CD4-positive, alpha-beta T cell (primary cell): Measurements from ENCODE around the gene RERE. TPM values are rescaled to one million over a fixed set of nuclear protein-coding genes. Genes with fewer than 3 reads are reported as not detected.

Experiments
- ATAC-seq: fragments of 200-7000 bp; cut with Tn5 transposase; one replicate; pipeline ENCODE4 v1.10.0; 2022; ENCODE audit warnings: mild to moderate bottlenecking; ENCODE audit not compliant: poor library complexity
- CTCF ChIA-PET: fragments of 350-600 bp; sonication (Branson Sonifier 250); formaldehyde crosslinking; loops from one replicate; lab custom pipeline; 2021; ENCODE audit warnings: antibody characterized with exemption, inconsistent platforms; lab: Charles Lee
- POLR2A ChIA-PET: fragments of 350-600 bp; sonication (Branson Sonifier 250); formaldehyde crosslinking; loops from one replicate; lab custom pipeline; 2021; ENCODE audit warnings: antibody characterized with exemption, inconsistent platforms; lab: Charles Lee
- DNase-seq, 14 experiments: peaks; one replicate each; pipeline ENCODE4 v3.0.0-alpha.2; 2013 to 2020; ENCODE audit warnings: mixed read lengths in 2 of 14
- H3K27ac ChIP-seq, 2 donors: one replicate each; pipeline versions ENCODE4 v1.5.1 to v1.7.0; 2013; ENCODE audit warnings: low read length in 2 of 2, low read depth in 1 of 2, mild to moderate bottlenecking in 1 of 2
- H3K27me3 ChIP-seq, 2 experiments: 1 replicate in 1 of 2; 2 replicates in 1 of 2; pipeline versions ENCODE4 v1.6.1 to v1.7.0; 2013; ENCODE audit warnings: low read length in 2 of 2, control low read depth in 1 of 2, mild to moderate bottlenecking in 1 of 2, moderate library complexity in 1 of 2; ENCODE audit not compliant: insufficient read depth in 2 of 2, control insufficient read depth in 1 of 2
- H3K36me3 ChIP-seq: one replicate; pipeline ENCODE4 v1.6.1; 2013; ENCODE audit warnings: low read length, control low read depth; ENCODE audit not compliant: insufficient read depth
- H3K4me1 ChIP-seq: one replicate; pipeline ENCODE4 v1.6.1; 2013; ENCODE audit warnings: low read length, control low read depth; ENCODE audit not compliant: insufficient read depth
- H3K4me3 ChIP-seq: one replicate; pipeline ENCODE4 v1.5.1; 2013; ENCODE audit warnings: mild to moderate bottlenecking, low read length, moderate library complexity
- H3K9me3 ChIP-seq, 2 experiments: 1 replicate in 1 of 2; 2 replicates in 1 of 2; pipeline versions ENCODE4 v1.6.1 to v1.7.0; 2013; ENCODE audit warnings: low read length in 2 of 2, mild to moderate bottlenecking in 2 of 2, control low read depth in 1 of 2, moderate library complexity in 1 of 2; ENCODE audit not compliant: control insufficient read depth in 1 of 2, insufficient read depth in 1 of 2
- H3K27ac Mint-ChIP-seq: one replicate; pipeline ENCODE4 v1.8.0; 2020; ENCODE audit warnings: mixed read lengths
- H3K27me3 Mint-ChIP-seq: one replicate; pipeline ENCODE4 v1.8.0; 2021; ENCODE audit warnings: mixed read lengths
- H3K36me3 Mint-ChIP-seq: one replicate; pipeline ENCODE4 v1.8.0; 2021; ENCODE audit warnings: low read depth, mixed read lengths
- H3K4me1 Mint-ChIP-seq: one replicate; pipeline ENCODE4 v1.8.0; 2021; ENCODE audit warnings: low read depth, mixed read lengths
- H3K4me3 Mint-ChIP-seq: one replicate; pipeline ENCODE4 v1.8.0; 2020; ENCODE audit warnings: mild to moderate bottlenecking, mixed read lengths
- H3K9me3 Mint-ChIP-seq: one replicate; pipeline ENCODE4 v1.8.0; 2020; ENCODE audit warnings: mixed read lengths
- intact Hi-C, 2 experiments: fragments of 100-400 bp; cut with DNase I in 1 of 2; cut with micrococcal nuclease in 1 of 2; formaldehyde crosslinking; loops; one replicate each; pipeline versions ENCODE4 v1.15.1 to v1.9.0; 2023 to 2025; cut with DNase I, micrococcal nuclease
- total RNA-seq, 174 experiments: library from RNA in 2 of 174; stranded (reverse) in 2 of 174; gene quantifications; one replicate each; pipeline ENCODE4 v1.2.3 and lab custom pipeline; 2021 to 2026
- TF ChIP-seq, protein P1 (sequence below): fragments of 200-600 bp; IDR thresholded peaks from one replicate; pipeline ENCODE4 v1.8.0; 2022; ENCODE audit warnings: antibody characterized with exemption, mild to moderate bottlenecking

Gene RERE
- total RNA-seq, 2 experiments from 2014 or later, result 78.4 to 84.0 TPM

DNA sequence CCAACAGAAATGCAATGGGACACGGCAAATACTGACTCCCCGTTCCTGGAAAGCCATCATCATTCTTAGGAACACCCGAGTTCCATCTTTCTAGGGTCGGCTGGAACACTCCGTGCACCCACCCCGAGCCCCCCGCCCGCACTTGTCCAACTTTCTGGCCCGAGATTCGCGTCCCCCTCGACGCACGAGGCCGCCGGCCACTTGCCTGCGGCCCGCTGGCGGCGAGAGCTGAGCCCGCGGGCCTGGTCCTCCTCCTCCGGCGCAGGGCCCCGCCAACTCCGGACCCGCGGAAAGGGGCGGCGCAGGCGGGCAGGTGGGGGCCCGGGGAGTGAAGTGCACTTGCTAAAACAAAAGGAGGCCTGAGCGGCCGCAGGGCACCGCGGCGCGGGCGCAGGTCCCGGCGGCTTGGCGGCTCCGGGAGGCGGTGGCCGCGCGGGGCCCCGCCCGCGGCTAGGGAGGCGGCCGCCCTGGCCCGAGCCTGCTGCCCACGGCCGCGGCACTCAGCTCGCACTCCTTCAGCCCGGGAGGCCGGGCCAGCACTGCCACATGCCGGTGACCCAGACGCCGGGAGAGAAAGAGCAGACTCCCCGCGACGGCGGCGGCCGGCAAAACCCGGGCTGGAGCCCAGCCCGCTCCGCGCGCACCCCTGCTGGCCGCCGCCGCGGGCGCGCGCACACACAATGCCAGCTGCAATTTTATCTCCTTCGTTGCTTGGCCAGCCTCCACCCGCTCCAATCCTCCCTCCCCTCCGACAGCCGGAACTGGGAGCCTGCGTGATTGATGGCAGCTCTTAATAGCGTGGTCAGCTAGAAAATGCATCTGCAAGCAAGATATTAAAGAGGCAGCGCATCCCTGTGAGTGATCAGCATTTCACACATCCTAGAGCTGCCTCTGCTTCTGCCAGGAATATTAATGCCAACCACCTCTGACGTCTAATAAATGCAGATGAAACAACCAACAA, 114.3 kb downstream of the RERE start:
- Mint-ChIP-seq H3K36me3 (no peaks in the 10 kb centered on the region), H3K4me1 (peaks cover 30% of the 10 kb centered on the region), H3K27me3 (peaks cover 61% of the 10 kb centered on the region), H3K9me3 (no peaks in the 10 kb centered on the region), H3K27ac (peak overlapping the region; percentile 36), H3K4me3 (peak overlapping the region; percentile 87)
- ChIA-PET CTCF (interaction anchor here (0.9 kb wide), 1 partner anchor 133 kb away, joined by 3 read pairs; no protein-coding TSS in a partner anchor), POLR2A (interaction anchor here (0.6 to 1.5 kb wide), 5 partner anchors 9 to 178 kb away, joined by 3 to 6 read pairs (median 4); no protein-coding TSS in a partner anchor)
- peaks cover 0 to 3% of the 10 kb centered on the region in 2 experiments for H3K9me3 ChIP-seq
- no peak overlapping the region for H3K27ac ChIP-seq
- TF ChIP-seq, protein P1, sequence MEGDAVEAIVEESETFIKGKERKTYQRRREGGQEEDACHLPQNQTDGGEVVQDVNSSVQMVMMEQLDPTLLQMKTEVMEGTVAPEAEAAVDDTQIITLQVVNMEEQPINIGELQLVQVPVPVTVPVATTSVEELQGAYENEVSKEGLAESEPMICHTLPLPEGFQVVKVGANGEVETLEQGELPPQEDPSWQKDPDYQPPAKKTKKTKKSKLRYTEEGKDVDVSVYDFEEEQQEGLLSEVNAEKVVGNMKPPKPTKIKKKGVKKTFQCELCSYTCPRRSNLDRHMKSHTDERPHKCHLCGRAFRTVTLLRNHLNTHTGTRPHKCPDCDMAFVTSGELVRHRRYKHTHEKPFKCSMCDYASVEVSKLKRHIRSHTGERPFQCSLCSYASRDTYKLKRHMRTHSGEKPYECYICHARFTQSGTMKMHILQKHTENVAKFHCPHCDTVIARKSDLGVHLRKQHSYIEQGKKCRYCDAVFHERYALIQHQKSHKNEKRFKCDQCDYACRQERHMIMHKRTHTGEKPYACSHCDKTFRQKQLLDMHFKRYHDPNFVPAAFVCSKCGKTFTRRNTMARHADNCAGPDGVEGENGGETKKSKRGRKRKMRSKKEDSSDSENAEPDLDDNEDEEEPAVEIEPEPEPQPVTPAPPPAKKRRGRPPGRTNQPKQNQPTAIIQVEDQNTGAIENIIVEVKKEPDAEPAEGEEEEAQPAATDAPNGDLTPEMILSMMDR, result no peak
- H3K4me1 ChIP-seq, result peaks cover 27% of the 10 kb centered on the region
- intact Hi-C loops, result loop anchor here in 1 of 2 experiments (5.0 kb wide), 2 partner anchors 114 to 281 kb away; partner anchors contain the start of gene RERE
- ATAC-seq (no peak), DNase-seq (peak in 12 of 14 experiments; percentile 5 to 75 (median 34))
- H3K27me3 ChIP-seq, result peaks cover 27 to 36% of the 10 kb centered on the region in 2 experiments
- no peaks in the 10 kb centered on the region for H3K36me3 ChIP-seq
- H3K4me3 ChIP-seq, result peak overlapping the region; percentile 32

DNA sequence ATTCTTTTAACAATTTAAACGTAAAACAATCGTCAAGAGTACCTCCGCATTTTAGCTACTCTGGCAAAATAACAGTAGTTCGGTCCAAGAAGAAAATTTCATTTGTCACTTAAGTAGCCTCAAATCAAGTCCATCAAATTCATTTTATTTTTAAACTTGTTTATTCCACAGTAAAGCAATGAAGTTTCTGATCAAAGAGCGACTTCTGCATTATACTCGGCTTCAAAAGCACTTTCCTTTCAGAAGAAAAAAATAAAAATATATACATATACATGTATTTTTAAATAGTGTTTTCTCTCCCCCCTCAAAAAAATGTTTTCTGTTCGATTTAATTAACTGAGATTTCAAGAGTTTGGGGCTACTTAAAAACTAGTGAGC, 115.0 kb downstream of the RERE start:
- Mint-ChIP-seq H3K36me3 (no peaks in the 10 kb centered on the region), H3K4me1 (peaks cover 30% of the 10 kb centered on the region), H3K27me3 (peaks cover 59% of the 10 kb centered on the region), H3K4me3 (peak overlapping the region; percentile 64), H3K9me3 (no peaks in the 10 kb centered on the region), H3K27ac (no peak overlapping the region)
- H3K36me3 ChIP-seq, result no peaks in the 10 kb centered on the region
- intact Hi-C loops, result loop anchor here in 1 of 2 experiments (5.0 kb wide), 2 partner anchors 115 to 280 kb away; partner anchors contain the start of gene RERE
- peaks cover 0 to 3% of the 10 kb centered on the region in 2 experiments for H3K9me3 ChIP-seq
- peaks cover 27 to 36% of the 10 kb centered on the region in 2 experiments for H3K27me3 ChIP-seq
- TF ChIP-seq, protein P1, result no peak
- ATAC-seq (no peak), DNase-seq (peak in 1 of 14 experiments; percentile 20)
- peak overlapping the region; percentile 32 for H3K4me3 ChIP-seq
- ChIA-PET CTCF (interaction anchor here (1.2 kb wide), 1 partner anchor 42 kb away, joined by 3 read pairs; no protein-coding TSS in a partner anchor), POLR2A (interaction anchor here (0.8 kb wide), 1 partner anchor 14 kb away, joined by 3 read pairs; no protein-coding TSS in a partner anchor)
- no peak overlapping the region for H3K27ac ChIP-seq
- H3K4me1 ChIP-seq, result peaks cover 27% of the 10 kb centered on the region

GRCh38 chr1:8701794-8702471, 115.5 kb downstream of the RERE start:
- ATAC-seq (no peak), DNase-seq (peak in 3 of 14 experiments; percentile 3 to 26 (median 10))
- CTCF ChIA-PET, result interaction anchor here (0.7 to 1.4 kb wide), 5 partner anchors 42 to 1332 kb away, joined by 3 to 5 read pairs (median 3); no protein-coding TSS in a partner anchor
- Mint-ChIP-seq H3K9me3 (no peaks in the 10 kb centered on the region), H3K27ac (no peak overlapping the region), H3K27me3 (peaks cover 54% of the 10 kb centered on the region), H3K36me3 (no peaks in the 10 kb centered on the region), H3K4me3 (peak overlapping the region; percentile 54), H3K4me1 (peaks cover 30% of the 10 kb centered on the region)
- intact Hi-C loops, result loop anchor here in 1 of 2 experiments (5.0 kb wide), 2 partner anchors 115 to 280 kb away; partner anchors contain the start of gene RERE
- peaks cover 27 to 36% of the 10 kb centered on the region in 2 experiments for H3K27me3 ChIP-seq
- POLR2A ChIA-PET, result interaction anchor here (0.7 to 1.9 kb wide), 4 partner anchors 17 to 177 kb away, joined by 3 to 7 read pairs (median 4); partner anchors contain the start of gene ENO1
- H3K9me3 ChIP-seq, result peaks cover 0 to 3% of the 10 kb centered on the region in 2 experiments
- peaks cover 27% of the 10 kb centered on the region for H3K4me1 ChIP-seq
- H3K36me3 ChIP-seq, result no peaks in the 10 kb centered on the region
- TF ChIP-seq, protein P1, result no peak
- no peak overlapping the region for H3K4me3 ChIP-seq
- no peak overlapping the region for H3K27ac ChIP-seq
